HG03457 (cell line): ENCODE data around the gene CGB5.

Source experiments
- ATAC-seq: cut with Tn5 transposase; IDR thresholded peaks from one replicate; pipeline ENCODE4 v1.9.1; 2021; ENCODE audit warnings: moderate number of reproducible peaks; ENCODE audit not compliant: unreplicated experiment

Gene CGB5

GRCh38 chr19:49085020-49085867 lies 41.6 kb downstream of the CGB5 start, which contains the start of gene SNRNP70:
TSS of gene SNRNP70 (plus strand) at chr19:49085451. CDS start at chr19:49086415, 964 bp downstream.
- peak; percentile 74 for ATAC-seq

DNA sequence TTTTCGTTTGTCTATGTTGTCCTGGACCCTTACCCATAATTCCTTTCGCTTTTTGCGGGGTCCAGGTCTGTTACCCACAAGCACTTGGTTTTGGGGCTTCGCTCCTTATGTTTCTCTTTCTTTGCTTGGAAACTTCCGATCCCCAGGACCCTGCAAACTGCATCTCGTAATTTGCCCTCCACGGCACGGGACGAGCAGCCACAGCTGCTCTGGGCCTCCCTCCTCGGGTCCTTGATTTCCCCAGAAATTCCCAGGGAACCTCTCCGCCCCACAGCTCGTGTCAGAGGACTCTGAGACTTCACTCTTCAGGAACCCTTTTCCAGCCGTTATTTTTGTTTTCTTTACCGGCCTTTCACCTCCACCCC lies 42.2 kb downstream of the CGB5 start:
- ATAC-seq = no peak

- no peak for ATAC-seq
Observed at GRCh38 chr19:49086296-49086695, 42.6 kb downstream of the CGB5 start.

DNA sequence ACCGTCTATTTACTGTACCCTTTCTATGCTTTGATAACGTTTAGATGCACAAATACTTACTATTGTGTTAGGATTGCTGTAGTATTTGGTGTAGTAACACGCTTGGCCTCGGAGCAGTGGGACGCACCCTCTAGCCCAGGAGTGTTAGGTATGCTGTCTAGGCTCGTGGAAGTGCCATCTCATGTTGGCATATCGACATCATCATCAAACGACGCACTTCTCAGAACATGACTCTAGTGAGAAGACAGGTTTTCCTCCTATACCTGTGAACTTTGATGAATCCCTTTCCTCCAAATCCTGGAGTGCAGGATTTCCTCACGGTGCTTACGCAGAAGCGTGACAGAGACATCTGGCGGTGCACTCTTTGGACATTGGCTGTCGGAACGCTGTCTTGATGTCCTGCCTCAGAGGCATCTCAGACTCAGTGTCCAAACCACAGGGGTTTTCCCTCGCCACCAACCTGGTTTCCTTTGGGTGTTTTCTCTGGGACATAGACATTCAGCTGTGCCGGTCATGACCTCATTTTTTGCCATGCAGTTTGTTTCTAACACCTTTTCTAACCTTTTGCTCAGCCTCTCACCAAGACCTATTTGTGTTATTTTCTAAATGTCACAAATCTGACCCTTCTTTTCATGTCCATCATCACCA lies 47.9 kb downstream of the CGB5 start:
- no peak for ATAC-seq

GRCh38 chr19:49092686-49093085 lies 49.0 kb downstream of the CGB5 start:
- no peak for ATAC-seq
